Fibroblast of villous mesenchyme (primary cell): Measurements from ENCODE around the gene APC2. TPM values are rescaled to one million over a fixed set of nuclear protein-coding genes. Genes with fewer than 3 reads are reported as not detected.

ENCODE experiments used
- DNase-seq: peaks from one replicate; pipeline ENCODE4 v3.0.0-alpha.2; 2010; ENCODE audit warnings: low read depth
- H3K4me3 ChIP-seq: 2 replicates; pipeline ENCODE4 v1.5.1; 2011; ENCODE audit warnings: low read depth, mild to moderate bottlenecking, low read length
- CTCF ChIP-seq: IDR thresholded peaks from 2 replicates; pipeline ENCODE4 v1.5.1; 2012; ENCODE audit warnings: low read depth, mild to moderate bottlenecking, low read length; ENCODE audit not compliant: insufficient read depth
- total RNA-seq: library from RNA; depleted of rRNA; stranded (reverse); fragments of >200 nt; gene quantifications from 2 replicates; pipeline ENCODE4 v1.2.3, GENCODE V29; 2012

Gene APC2
- total RNA-seq, 1 donor, result 0.43 TPM

- DNase-seq, result no peak
- no peak overlapping the region for H3K4me3 ChIP-seq
- no peak for TF ChIP-seq CTCF
Observed at GRCh38 chr19:1503925-1504773, 54.2 kb downstream of the APC2 start.

GRCh38 chr19:1505012-1505411 is 55.1 kb downstream of the APC2 start:
- no peak overlapping the region for H3K4me3 ChIP-seq
- no peak for TF ChIP-seq CTCF
- no peak for DNase-seq

GRCh38 chr19:1505991-1506881 is 56.3 kb downstream of the APC2 start:
- no peak for DNase-seq
- TF ChIP-seq CTCF, result no peak
- H3K4me3 ChIP-seq, result no peak overlapping the region

- no peak for TF ChIP-seq CTCF
- no peak for DNase-seq
- H3K4me3 ChIP-seq, result peak overlapping the region; percentile 59
Observed at GRCh38 chr19:1507192-1507660, 57.3 kb downstream of the APC2 start.

GRCh38 chr19:1507763-1508506 is 58.0 kb downstream of the APC2 start:
- TF ChIP-seq CTCF, result no peak
- DNase-seq, result peak; percentile 98
- peak overlapping the region; percentile 59 for H3K4me3 ChIP-seq

- no peak for TF ChIP-seq CTCF
- no peak for DNase-seq
- no peak overlapping the region for H3K4me3 ChIP-seq
Observed at GRCh38 chr19:1508507-1508856, 58.6 kb downstream of the APC2 start.
